ENCODE data around the gene TRPV3. TPM values are rescaled to one million over a fixed set of nuclear protein-coding genes. Genes with fewer than 3 reads are reported as not detected.

Gene TRPV3
- total and polyA plus RNA-seq, 2 of the 8 experiments (the other 6 are each of a cell fraction or from before 2014, with no cell fraction given) = 0.56 to 1.0 TPM

GRCh38 chr17:3474212-3474611 is 83.4 kb downstream of the TRPV3 start:
- Histone ChIP-seq H3K23me2 (ENCODE audit: low read depth, low read length) (no peaks in the 10 kb centered on the region), H3K14ac (ENCODE audit: insufficient read length) (no peak overlapping the region), H3K4me2 (ENCODE audit: insufficient read depth in 1 of 2, low read depth in 2 of 2, low read length in 2 of 2) (no peak overlapping the region), H4K8ac (ENCODE audit: extremely low read depth, insufficient read depth, low read length) (no peak overlapping the region), H3K36me3 (ENCODE audit: control insufficient read depth in 2 of 4, insufficient read depth in 4 of 4, low read length in 3 of 4) (no peaks in the 10 kb centered on the region), H2AK5ac (ENCODE audit: low read depth, low read length) (no peak overlapping the region), H3K79me1 (ENCODE audit: low read depth, low read length) (no peaks in the 10 kb centered on the region), H3K4ac (replicated peaks; ENCODE audit: insufficient read length, low read depth, low read length) (no peak overlapping the region), H3K9ac (replicated peaks in 1 of 4; ENCODE audit: extremely low read depth in 1 of 4, low read depth in 3 of 4, low read length in 3 of 4) (no peak overlapping the region), H2BK20ac (ENCODE audit: low read length) (no peak overlapping the region), H3K4me1 (replicated peaks in 1 of 4; ENCODE audit: control insufficient read depth in 3 of 4, insufficient read depth in 4 of 4, low read length in 3 of 4) (peaks cover 0 to 5% (median 0%) of the 10 kb centered on the region in 4 experiments; a peak in 1 of 7 replicates), H3K79me2 (ENCODE audit: control insufficient read depth in 1 of 2, insufficient read depth in 2 of 2, low read length in 2 of 2) (no peaks in the 10 kb centered on the region), H2AFZ (ENCODE audit: low read length) (no peak overlapping the region), H3K18ac (ENCODE audit: extremely low read depth, low read length) (no peak overlapping the region), H3K27me3 (replicated peaks in 1 of 4; ENCODE audit: control insufficient read depth in 3 of 4, extremely low read depth in 1 of 4, insufficient read depth in 3 of 4, low read length in 3 of 4) (no peaks in the 10 kb centered on the region), H3K23ac (ENCODE audit: insufficient read length) (no peak overlapping the region), H3K9me3 (ENCODE audit: insufficient read depth in 2 of 2, low read depth in 1 of 2, low read length in 1 of 2) (no peaks in the 10 kb centered on the region), H4K5ac (ENCODE audit: insufficient read length, low read depth, low read length) (no peak overlapping the region), H2BK12ac (ENCODE audit: low read depth, low read length) (no peak overlapping the region), H4K91ac (replicated peaks; ENCODE audit: insufficient read length, low read length) (no peak overlapping the region), H3K27ac (ENCODE audit: low read depth, low read length) (no peak overlapping the region), H4K20me1 (replicated peaks in 1 of 2; ENCODE audit: control insufficient read depth in 1 of 2, insufficient read depth in 2 of 2, low read length in 2 of 2) (no peaks in the 10 kb centered on the region), H2BK120ac (replicated peaks; ENCODE audit: low read depth, low read length) (no peak overlapping the region), H2BK15ac (ENCODE audit: low read length) (no peak overlapping the region), H2BK5ac (ENCODE audit: low read depth, low read length) (no peak overlapping the region), H3K56ac (replicated peaks; ENCODE audit: insufficient read length, low read depth, low read length) (no peak overlapping the region), H3K4me3 (ENCODE audit: extremely low read depth in 1 of 4, insufficient read depth in 2 of 4, low read depth in 3 of 4, low read length in 4 of 4) (no peak overlapping the region)
- FAIRE-seq (no peak), DNase-seq (ENCODE audit: low read depth in 1 of 2, low spot score in 2 of 2) (no peak)
- POLR2A ChIA-PET (ENCODE audit: partially characterized antibody) = no interaction called here
- WGBS, 2 experiments (ENCODE audit: extremely low coverage in 1 of 2, insufficient coverage in 1 of 2, insufficient read length in 1 of 2, insufficient replicate concordance in 2 of 2, low coverage in 1 of 2, low lambda C conversion rate in 2 of 2, missing lambda C conversion rate in 1 of 2) = 97% methylated on average over 3 of the region's 3 CpGs; no CpG with 5 or more reads in 1 of the 2 experiments
- CTCF ChIA-PET (ENCODE audit: partially characterized antibody) = interaction anchor here (0.6 kb wide), 1 partner anchor 131 kb away, joined by 3 read pairs; no protein-coding TSS in a partner anchor
- no peak for TF ChIP-seq CTBP2 (IDR thresholded peaks at IDR 0.05; ENCODE audit: borderline replicate concordance, insufficient read depth, insufficient read length, low read length)
- TF ChIP-seq TBP (IDR thresholded peaks at IDR 0.05; ENCODE audit: low read depth, low read length) = no peak

All from H1 (cell line).